HG02970 (cell line): ENCODE data around the gene CDH11.

ENCODE experiments used
- ATAC-seq: cut with Tn5 transposase; IDR thresholded peaks from one replicate; pipeline ENCODE4 v1.9.1; 2021; ENCODE audit warnings: mild to moderate bottlenecking, moderate library complexity, moderate number of reproducible peaks; ENCODE audit not compliant: unreplicated experiment, low FRiP score

The CDH11 gene

DNA sequence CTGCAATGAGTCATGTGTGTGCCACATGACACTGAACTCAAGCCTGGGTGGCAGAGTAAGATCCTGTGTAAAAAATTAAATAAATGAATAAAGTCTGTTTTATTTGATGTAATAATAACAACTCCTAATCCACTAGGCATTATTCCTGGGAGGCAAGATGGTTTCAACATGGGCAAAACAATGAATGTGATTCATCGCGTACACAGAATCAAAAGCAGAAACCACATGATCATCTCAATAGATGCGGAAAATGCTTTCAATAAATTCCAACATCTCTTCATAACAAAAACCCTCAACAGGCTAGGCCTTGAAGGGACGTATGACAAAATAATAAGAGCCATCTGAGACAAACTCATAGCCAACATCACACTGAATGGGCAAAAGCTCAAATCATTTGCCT, 195.4 kb downstream of the CDH11 start:
- no peak for ATAC-seq

DNA sequence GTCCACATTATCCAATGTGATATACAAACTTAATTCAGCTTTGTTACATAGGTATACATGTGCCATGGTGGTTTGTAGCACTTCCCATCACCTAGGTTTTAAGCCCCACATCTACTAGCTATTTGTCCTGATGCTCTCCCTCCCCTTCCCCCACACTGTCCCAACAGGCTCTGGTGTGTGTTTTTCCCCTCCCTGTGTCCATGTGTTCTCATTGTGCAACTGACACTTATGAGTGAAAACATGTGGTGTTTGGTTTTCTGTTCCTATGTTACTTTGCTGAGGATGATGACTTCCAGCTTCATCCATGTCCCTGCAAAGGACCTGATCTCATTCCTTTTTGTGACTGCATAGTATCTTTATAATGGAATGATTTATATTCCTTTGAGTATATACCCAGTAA, 196.7 kb downstream of the CDH11 start:
- ATAC-seq = no peak

DNA sequence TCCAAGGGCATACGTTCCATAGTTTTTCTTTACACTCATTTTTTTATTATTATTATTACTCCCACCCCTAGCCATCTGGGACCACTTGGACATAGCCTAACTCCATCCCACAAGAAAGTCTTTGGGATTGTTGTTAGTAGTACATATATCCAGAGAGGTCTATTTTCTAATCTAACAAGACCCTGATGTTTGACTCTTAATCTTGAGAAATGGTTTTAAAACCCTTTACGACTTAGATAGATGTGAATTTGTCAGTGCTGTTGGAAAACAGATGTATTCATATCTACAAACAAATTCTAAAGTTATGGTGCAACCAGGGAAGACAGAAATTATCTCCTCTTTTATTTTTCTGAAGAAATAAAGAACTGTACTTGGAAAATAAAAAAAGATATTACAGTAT, 197.8 kb downstream of the CDH11 start:
- no peak for ATAC-seq

DNA sequence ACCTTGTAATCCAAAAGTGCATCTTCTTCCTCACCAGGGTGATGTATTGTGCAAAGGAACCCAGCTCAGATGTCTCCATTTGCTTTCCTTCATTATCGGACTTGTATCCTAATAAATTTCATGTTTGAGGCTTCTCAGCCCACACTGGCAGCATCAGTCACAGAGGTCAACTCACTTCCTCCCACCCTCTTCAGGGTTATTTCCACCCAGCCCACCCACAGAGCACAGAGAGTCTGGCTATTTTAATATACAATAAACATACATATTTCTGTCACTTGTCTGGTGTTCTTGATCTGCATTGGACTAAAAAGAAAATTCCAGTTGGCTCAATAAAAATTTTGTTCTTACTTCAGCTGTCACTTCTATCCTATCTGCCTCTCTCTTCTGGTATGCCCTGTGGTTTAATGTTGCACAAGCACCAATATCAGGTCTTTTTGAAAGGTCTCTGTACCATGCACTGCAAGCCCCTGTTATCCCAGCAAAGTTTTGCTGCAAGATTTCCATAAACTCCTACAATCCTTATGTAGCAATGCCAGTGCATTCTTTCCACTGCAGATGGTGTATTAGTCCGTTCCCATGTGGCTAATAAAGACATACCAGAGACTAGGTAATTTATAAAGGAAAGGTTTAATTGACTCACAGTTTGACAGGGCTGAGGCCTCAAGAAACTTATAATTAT, 201.8 kb downstream of the CDH11 start:
- no peak for ATAC-seq

DNA sequence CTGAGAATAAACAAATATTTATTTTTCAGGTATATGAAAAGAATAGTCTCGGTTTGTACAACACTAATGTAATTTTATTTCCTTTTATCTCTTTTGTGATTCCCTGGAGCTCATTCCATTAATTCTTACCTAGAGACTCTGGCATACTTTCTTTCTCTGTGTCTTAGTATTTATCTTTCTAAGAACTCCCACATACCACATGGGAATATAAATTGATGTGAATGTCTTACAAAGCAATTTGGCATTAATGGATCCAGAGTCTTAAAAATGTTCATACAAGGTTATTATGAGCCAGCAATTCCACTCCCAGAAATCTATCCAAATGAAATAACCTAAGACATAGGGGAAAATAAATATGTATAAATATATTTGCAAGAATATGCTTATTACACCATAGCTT, 202.7 kb downstream of the CDH11 start:
- no peak for ATAC-seq

DNA sequence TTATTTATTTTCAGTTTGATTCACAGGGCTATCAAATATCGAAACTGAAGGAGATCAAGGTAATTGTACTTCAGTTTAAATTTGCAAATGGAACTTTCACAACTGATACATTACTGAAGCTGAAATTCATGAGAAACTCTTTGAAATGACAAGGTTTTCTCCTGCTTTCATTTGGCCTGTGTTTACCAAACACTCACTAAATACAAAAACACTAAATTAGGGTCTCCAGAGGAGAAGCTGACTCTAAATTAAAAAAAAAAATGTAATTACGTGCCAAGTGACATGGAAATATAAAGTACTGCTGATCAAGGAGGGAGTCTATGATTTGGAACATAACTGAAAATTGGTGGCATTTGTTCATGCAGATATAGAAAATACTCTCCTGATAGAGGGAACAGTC, 205.8 kb downstream of the CDH11 start:
- ATAC-seq = no peak

DNA sequence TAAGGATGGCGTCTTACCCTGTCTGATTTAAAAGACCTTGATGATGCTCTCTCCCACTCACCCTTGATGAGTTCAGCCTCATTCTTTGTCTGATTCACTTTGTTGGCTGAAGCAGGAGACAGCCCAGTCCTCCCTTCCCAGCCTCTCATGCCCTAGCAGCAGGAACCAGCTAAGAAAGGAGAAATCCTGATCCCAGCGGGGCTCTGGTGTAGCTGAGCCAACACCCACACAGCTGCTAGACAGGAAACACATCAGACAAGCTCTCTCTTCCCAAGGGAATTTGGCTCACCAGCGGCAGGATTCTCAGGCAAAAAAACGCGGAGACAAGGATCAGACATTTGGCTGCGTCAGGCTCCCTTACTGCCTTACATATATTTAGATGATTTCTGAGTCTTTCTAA, 211.5 kb downstream of the CDH11 start:
- no peak for ATAC-seq

DNA sequence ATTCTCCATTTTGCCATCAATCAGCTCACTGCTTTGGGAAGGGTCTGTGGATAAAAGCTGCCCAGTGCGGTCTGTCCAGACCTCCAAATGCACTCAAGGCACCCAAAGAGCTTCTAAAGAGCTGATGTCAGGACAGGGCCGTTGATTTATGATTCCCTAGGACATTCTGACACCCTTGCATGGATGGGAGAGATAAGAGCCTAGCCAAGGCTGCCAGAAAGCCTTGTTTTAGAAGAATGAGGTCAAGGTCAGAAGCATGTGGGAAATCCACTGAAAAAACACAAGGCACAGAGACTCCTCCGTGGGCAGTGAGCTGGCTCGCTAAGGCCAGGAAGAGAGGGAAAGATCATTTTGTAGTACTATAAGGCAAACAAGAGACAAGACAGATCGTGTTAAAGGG, 214.0 kb downstream of the CDH11 start:
- no peak for ATAC-seq

DNA sequence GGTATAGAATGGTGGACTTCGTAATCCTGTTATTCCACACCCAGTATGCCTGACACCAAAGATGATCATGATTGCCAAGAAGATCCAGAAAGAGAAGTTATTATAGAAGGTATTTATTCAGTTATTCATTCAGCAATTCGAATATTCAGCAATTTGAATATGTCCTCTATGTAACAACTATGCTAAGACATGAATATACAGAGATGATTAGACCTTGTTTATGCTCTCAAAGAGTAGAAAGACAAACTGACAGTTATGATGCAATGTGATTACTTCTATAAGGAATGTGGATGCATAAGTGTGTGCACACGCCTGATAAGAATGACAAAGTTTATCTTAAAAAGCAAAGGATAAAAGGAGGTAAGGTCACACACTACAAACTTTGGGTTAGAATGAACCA, 218.1 kb downstream of the CDH11 start:
- no peak for ATAC-seq

DNA sequence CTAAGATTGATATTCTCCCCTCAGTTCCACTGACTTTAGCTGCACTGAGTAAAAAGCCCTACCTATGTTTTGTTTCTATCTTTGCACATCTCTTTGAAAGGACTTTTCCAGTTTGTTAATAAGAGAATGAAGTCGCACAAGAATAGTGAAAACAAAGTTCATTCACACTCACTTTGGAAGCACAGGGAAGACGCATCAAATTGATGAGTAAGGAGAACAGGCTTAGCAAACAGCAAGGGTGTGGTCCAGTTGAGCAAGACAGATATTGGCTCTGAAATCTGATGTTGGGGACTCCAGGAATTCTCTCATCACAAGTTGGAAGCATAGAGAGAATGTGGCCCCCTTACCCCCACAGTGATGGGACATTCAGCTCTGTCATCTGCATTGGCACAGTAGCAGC, 221.3 kb downstream of the CDH11 start:
- ATAC-seq = no peak

DNA sequence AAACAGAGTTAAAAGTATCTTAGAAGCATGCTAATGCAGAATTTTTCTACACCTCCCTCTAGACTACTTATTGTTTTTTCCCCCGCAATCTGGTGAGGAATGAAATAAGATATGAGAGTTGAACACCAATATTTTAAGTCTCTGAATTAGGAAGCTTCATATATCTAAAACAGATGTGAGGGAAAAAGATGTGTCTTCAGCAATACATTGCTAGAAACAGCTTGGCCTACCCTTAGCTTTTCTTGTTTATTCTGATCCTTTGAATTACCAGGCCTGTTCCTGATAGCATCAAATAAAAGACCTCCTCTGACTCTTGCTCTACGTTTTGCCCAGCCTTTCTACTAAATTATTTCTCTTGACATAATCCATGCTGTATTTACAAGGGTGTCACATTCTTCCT, 221.8 kb downstream of the CDH11 start:
- no peak for ATAC-seq

DNA sequence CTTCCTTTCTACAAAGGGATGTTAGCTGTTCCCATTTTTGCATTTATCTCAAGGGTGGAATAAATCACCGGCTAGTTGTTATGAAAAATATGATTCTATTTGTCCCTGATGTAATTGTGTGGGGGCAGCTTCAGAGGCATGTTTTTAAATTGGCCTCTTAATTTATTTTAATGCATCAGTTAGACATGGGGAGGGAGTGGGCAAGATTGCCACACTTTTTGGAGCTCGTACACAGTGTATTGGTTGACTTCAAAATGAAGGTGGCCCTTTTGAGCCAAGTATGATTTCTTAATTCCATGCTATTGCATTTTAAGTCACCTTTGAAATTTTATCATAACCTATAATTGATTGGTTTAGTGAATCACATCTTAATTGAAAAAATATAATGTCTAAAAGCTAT, 223.7 kb downstream of the CDH11 start:
- no peak for ATAC-seq
